Measurements from ENCODE around the gene FOSL1. TPM values are rescaled to one million over a fixed set of nuclear protein-coding genes. Genes with fewer than 3 reads are reported as not detected.
"Not testable (repeated sequence)": the region's sequence is repeated elsewhere in the genome, so short reads cannot be mapped to it uniquely, and the experiment has no call there.

The FOSL1 gene
- total and polyA plus RNA-seq, 10 donors = 0.42 to 5.4 (median 1.3) TPM

DNA sequence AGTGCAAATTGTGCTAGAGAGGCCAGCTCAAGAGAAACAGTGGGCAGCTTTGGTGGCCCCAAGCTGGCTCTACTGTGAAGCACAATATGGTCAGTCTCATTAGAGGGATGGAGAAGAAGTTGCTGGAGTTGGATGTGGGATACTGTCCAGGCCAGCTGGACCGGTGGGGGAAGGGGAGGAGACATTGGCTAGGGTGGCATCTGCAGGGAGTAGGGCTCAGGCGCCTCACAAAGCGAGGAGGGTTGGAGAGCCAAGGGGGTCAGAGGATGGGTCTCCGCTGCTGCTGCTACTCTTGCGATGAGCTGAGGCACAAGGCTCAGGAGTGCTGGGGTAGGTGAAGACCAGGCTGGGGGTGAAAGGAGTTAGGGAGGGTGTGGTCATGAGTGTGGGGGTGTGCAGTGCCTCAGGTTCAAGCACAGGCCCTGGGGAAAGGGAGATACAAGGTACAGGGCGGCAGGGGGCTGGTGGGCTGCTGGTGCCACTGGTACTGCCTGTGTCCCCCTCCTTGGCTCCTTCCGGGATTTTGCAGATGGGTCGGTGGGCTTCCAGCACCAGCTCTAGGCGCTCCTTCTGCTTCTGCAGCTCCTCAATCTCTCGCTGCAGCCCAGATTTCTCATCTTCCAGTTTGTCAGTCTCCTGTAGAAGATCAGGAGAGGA, 7.4 kb downstream of the FOSL1 start:
- no peak for TF ChIP-seq POLR2AphosphoS5 (IDR thresholded peaks at IDR 0.05)
- no peak for TF ChIP-seq POLR2A (IDR thresholded peaks at IDR 0.05)
- TF ChIP-seq, protein P1, sequence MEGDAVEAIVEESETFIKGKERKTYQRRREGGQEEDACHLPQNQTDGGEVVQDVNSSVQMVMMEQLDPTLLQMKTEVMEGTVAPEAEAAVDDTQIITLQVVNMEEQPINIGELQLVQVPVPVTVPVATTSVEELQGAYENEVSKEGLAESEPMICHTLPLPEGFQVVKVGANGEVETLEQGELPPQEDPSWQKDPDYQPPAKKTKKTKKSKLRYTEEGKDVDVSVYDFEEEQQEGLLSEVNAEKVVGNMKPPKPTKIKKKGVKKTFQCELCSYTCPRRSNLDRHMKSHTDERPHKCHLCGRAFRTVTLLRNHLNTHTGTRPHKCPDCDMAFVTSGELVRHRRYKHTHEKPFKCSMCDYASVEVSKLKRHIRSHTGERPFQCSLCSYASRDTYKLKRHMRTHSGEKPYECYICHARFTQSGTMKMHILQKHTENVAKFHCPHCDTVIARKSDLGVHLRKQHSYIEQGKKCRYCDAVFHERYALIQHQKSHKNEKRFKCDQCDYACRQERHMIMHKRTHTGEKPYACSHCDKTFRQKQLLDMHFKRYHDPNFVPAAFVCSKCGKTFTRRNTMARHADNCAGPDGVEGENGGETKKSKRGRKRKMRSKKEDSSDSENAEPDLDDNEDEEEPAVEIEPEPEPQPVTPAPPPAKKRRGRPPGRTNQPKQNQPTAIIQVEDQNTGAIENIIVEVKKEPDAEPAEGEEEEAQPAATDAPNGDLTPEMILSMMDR (IDR thresholded peaks at IDR 0.05 in 8 of 11, conservative IDR thresholded peaks at IDR 0.05 in 3 of 11) = no peak
- H3K27ac ChIP-seq = peak overlapping the region; percentile 92 to 99 (median 96)
- H3K36me3 ChIP-seq = no peaks in the 10 kb centered on the region
- no peaks in the 10 kb centered on the region for H3K27me3 ChIP-seq (replicated peaks in 1 of 7)
- peak; percentile 81 for DNase-seq
- H3K9me3 ChIP-seq = no peaks in the 10 kb centered on the region
- H3K4me3 ChIP-seq = peak overlapping the region in 6 of 8 donors; percentile 75 to 93 (median 88)
- intact Hi-C loops (cut with DNase I; ENCODE audit: low total_unique reads) = no loop called here
- 60 to 76% (median 71%) methylated on average over 10 of the region's 10 CpGs for WGBS, 5 donors
- peaks cover 39 to 67% (median 55%) of the 10 kb centered on the region in 6 donors for H3K4me1 ChIP-seq

DNA sequence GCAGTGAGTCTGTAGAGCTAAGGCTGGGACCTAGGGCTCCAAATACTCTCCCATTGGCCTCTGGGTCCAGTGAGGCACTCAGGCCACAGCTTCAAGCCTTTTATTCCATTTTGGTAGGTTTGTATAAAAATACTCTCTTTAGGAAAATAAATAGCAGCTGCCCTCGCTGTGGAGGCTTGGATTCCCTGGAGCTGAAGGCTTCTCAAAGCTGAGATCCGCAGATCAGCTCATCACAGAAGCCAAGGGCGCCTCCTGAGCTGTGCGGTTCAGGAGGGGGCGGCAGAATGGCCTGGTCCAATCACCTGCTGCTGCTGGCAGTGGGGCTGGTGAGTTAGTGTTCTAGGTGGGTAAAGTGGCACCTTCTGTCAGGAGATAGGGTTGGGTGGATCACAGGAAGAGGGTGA, 8.0 kb downstream of the FOSL1 start:
- intact Hi-C loops (cut with DNase I; ENCODE audit: low total_unique reads); H3K27me3 ChIP-seq (replicated peaks in 1 of 7); H3K36me3 ChIP-seq; H3K9me3 ChIP-seq; DNase-seq: not testable (repeated sequence)
- WGBS, 5 donors = 42 to 60% (median 53%) methylated on average over 5 of the region's 5 CpGs
- H3K4me3 ChIP-seq = peak overlapping the region; percentile 75 to 93 (median 88)
- H3K4me1 ChIP-seq = peaks cover 45 to 74% (median 61%) of the 10 kb centered on the region in 6 donors
- peak overlapping the region; percentile 92 to 99 (median 96) for H3K27ac ChIP-seq

DNA sequence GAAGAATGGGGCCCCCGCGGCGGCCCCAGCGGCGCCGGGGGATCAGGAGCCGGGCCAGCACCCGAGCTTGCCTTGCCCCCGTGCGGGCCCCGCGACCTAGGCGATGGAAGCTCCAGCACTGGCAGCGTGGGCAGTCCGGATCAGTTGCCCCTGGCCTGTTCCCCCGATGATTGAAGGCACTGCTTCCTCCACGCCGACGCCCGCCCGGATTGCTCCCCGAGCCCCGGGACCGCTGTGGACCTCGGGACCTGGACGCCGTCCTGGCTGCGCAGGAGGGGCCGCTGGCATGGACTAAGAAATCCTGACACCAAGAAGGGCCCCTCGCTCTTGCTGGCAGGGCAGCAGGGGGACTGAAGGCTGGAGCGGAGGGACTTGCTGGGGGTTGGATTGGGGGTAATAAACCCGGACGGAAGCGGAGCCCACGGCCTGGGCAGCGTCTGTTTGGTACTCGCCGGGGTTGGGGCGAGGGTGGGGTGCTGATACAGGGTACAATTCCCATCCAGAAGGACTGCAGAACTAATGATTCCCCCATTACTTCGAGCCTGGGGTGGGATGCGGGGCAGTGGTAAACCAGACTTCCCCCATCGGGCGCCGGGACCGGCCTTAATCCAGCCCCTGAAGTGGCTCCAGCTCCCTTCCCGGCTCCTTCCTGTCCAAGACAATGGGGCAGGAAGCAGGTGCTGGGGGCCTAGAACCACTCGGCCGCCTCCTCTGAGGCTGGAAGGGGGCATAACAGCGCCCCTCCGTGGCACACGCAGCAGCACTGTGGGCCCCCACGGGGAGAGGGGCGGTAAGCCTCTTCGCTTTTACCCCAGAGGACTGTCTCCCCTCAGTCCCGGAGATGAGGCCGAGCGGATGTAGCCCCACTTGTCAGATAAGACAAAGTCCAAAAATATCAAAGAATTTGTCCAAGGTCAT, 8.7 kb downstream of the FOSL1 start:
- peaks cover 0 to 9% (median 3%) of the 10 kb centered on the region in 6 donors for H3K36me3 ChIP-seq
- DNase-seq = peak; percentile 90
- 1 to 3% (median 2%) methylated on average over 46 to 57 of the region's 57 CpGs for WGBS, 5 donors
- no peaks in the 10 kb centered on the region for H3K9me3 ChIP-seq
- H3K27ac ChIP-seq = peak overlapping the region; percentile 92 to 99 (median 96)
- intact Hi-C loops (cut with DNase I; ENCODE audit: low total_unique reads) = no loop called here
- TF ChIP-seq POLR2AphosphoS5 (IDR thresholded peaks at IDR 0.05) = peak; percentile 80 to 89 (median 83)
- TF ChIP-seq, protein P1 (IDR thresholded peaks at IDR 0.05 in 8 of 11, conservative IDR thresholded peaks at IDR 0.05 in 3 of 11) = peak in 8 of 11 experiments; percentile 13 to 48 (median 29)
- TF ChIP-seq POLR2A (IDR thresholded peaks at IDR 0.05) = peak in 2 of 3 donors; percentile 48 to 61
- H3K4me3 ChIP-seq = peak overlapping the region; percentile 75 to 93 (median 88)
- no peaks in the 10 kb centered on the region for H3K27me3 ChIP-seq (replicated peaks in 1 of 7)
- H3K4me1 ChIP-seq = peaks cover 50 to 80% (median 66%) of the 10 kb centered on the region in 6 donors

DNA sequence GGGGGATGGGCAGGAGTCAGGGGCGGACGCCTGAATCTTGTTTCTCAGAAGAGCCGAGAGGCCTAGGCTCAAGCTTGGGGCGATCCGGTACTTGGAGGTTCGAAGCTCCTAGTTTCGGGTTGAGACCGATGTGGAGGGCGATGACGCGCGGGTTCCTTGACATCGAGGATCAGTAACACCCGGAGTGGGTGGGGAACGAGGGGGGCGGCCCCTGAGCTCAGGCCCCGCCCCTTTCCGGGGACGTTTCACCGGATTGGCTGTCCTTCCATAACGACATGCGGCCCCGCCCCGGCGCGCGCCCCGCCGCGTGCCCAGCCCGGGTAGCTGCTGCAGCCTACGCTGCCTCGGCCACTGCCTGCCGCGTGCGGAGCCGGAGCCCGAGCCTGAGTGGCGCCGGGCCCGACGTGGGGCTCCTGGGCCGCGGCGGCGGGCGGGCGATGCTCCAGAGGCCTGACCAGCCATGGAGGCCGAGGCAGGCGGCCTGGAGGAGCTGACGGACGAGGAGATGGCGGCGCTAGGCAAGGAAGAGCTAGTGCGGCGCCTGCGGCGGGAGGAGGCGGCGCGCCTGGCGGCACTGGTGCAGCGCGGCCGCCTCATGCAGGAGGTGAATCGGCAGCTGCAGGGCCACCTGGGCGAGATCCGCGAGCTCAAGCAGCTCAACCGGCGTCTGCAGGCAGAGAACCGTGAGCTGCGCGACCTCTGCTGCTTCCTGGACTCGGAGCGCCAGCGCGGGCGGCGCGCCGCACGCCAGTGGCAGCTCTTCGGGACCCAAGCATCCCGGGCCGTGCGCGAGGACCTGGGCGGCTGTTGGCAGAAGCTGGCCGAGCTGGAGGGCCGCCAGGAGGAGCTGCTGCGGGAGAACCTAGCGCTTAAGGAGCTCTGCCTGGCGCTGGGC, 9.6 kb downstream of the FOSL1 start, which contains the start of gene CCDC85B:
TSS of gene CCDC85B (plus strand) at position 350 of the 895 bp plus-strand sequence. CDS start at position 461, 111 bp downstream.
- intact Hi-C loops (cut with DNase I; ENCODE audit: low total_unique reads) = no loop called here
- 0 to 1% (median 0%) methylated on average over 24 to 94 of the region's 94 CpGs for WGBS, 5 donors

More for the DNA sequence above, 9.6 kb downstream of the FOSL1 start, which contains the start of gene CCDC85B:
- peaks cover 0 to 18% (median 8%) of the 10 kb centered on the region in 6 donors for H3K36me3 ChIP-seq
- no peaks in the 10 kb centered on the region for H3K9me3 ChIP-seq
- H3K27me3 ChIP-seq (replicated peaks in 1 of 7) = no peaks in the 10 kb centered on the region
- H3K4me3 ChIP-seq = peak within 1 kb of the TSS; percentile 75 to 93 (median 88)
- peaks cover 50 to 89% (median 68%) of the 10 kb centered on the region in 6 donors for H3K4me1 ChIP-seq
- peak within 1 kb of the TSS; percentile 92 to 99 (median 96) for H3K27ac ChIP-seq
- TF ChIP-seq, protein P1 (IDR thresholded peaks at IDR 0.05 in 8 of 11, conservative IDR thresholded peaks at IDR 0.05 in 3 of 11) = peak in 7 of 11 experiments; percentile 7 to 39 (median 13)
- TF ChIP-seq POLR2A (IDR thresholded peaks at IDR 0.05) (peak; percentile 59 to 96 (median 90)), POLR2AphosphoS5 (IDR thresholded peaks at IDR 0.05) (peak; percentile 95 to 99 (median 97))
- peak; percentile 99 for DNase-seq

Measured in spleen (tissue), 11 donors.